HG03139 (cell line): ENCODE results near the gene HOXA4.

Experiments used
- ATAC-seq: cut with Tn5 transposase; IDR thresholded peaks from one replicate; pipeline ENCODE4 v1.9.1; 2021; ENCODE audit not compliant: unreplicated experiment

The HOXA4 gene

GRCh38 chr7:27133409-27134231, 3.1 kb upstream of the HOXA4 start:
- no peak for ATAC-seq

- ATAC-seq: no peak
These were observed 2.4 kb upstream of the HOXA4 start for GRCh38 chr7:27132978-27133377.

- ATAC-seq: no peak
These were observed 1.7 kb upstream of the HOXA4 start for GRCh38 chr7:27132214-27132613.

- no peak for ATAC-seq
These were observed 848 bp upstream of the HOXA4 start for GRCh38 chr7:27131390-27131819.

- no peak for ATAC-seq
These were observed 623 bp downstream of the HOXA4 start for GRCh38 chr7:27129729-27130539.

GRCh38 chr7:27128776-27129728, 1.5 kb downstream of the HOXA4 start:
- no peak for ATAC-seq

- ATAC-seq: no peak
These were observed 2.5 kb downstream of the HOXA4 start for GRCh38 chr7:27128034-27128433.

- no peak for ATAC-seq
These were observed 3.8 kb downstream of the HOXA4 start for GRCh38 chr7:27126596-27127327.

- no peak for ATAC-seq
These were observed 4.6 kb downstream of the HOXA4 start for GRCh38 chr7:27125986-27126394.

GRCh38 chr7:27124902-27125689, 5.5 kb downstream of the HOXA4 start:
- no peak for ATAC-seq

- no peak for ATAC-seq
These were observed 6.3 kb downstream of the HOXA4 start for GRCh38 chr7:27124096-27124901.

- no peak for ATAC-seq
These were observed 7.0 kb downstream of the HOXA4 start for GRCh38 chr7:27123477-27124053.

- ATAC-seq: no peak
These were observed 7.5 kb downstream of the HOXA4 start for GRCh38 chr7:27123007-27123476.

- no peak for ATAC-seq
These were observed 8.3 kb downstream of the HOXA4 start for GRCh38 chr7:27122077-27122910.

GRCh38 chr7:27121684-27122076, 8.9 kb downstream of the HOXA4 start:
- no peak for ATAC-seq

GRCh38 chr7:27119412-27119911, 11.1 kb downstream of the HOXA4 start:
- ATAC-seq: no peak

GRCh38 chr7:27118580-27118979, 12.0 kb downstream of the HOXA4 start:
- ATAC-seq: no peak
